Activated CD4-positive, alpha-beta T cell treated with anti-CD3 and anti-CD28 coated beads for 36 hours (primary cell): ENCODE data around the gene HMGCS1. TPM values are rescaled to one million over a fixed set of nuclear protein-coding genes. Genes with fewer than 3 reads are reported as not detected.

Source experiments
- ATAC-seq: fragments of 200-7000 bp; cut with Tn5 transposase; one replicate; pipeline ENCODE4 v1.10.0; 2021; ENCODE audit warnings: mild to moderate bottlenecking, moderate library complexity
- CTCF ChIA-PET: fragments of 350-600 bp; sonication (Branson Sonifier 250); formaldehyde crosslinking; loops from one replicate; lab custom pipeline; 2021; ENCODE audit warnings: antibody characterized with exemption; lab: Charles Lee
- POLR2A ChIA-PET: fragments of 350-600 bp; sonication (Branson Sonifier 250); formaldehyde crosslinking; loops from one replicate; lab custom pipeline; 2021; ENCODE audit warnings: antibody characterized with exemption, inconsistent platforms; lab: Charles Lee
- DNase-seq: peaks from one replicate; pipeline ENCODE4 v3.0.0-alpha.2; 2020
- H3K27ac Mint-ChIP-seq: one replicate; pipeline ENCODE4 v1.8.0; 2021; ENCODE audit warnings: mixed read lengths
- H3K27me3 Mint-ChIP-seq: one replicate; pipeline ENCODE4 v1.8.0; 2021; ENCODE audit warnings: mixed read lengths
- H3K36me3 Mint-ChIP-seq: one replicate; pipeline ENCODE4 v1.8.0; 2021; ENCODE audit warnings: low read depth, mixed read lengths
- H3K4me1 Mint-ChIP-seq: one replicate; pipeline ENCODE4 v1.8.0; 2021; ENCODE audit warnings: mixed read lengths
- H3K4me3 Mint-ChIP-seq: one replicate; pipeline ENCODE4 v1.8.0; 2021; ENCODE audit warnings: mild to moderate bottlenecking, moderate library complexity, mixed read lengths
- H3K9me3 Mint-ChIP-seq: one replicate; pipeline ENCODE4 v1.8.0; 2021; ENCODE audit warnings: low read depth, mixed read lengths
- intact Hi-C, 2 experiments: fragments of 100-400 bp; cut with DNase I in 1 of 2; cut with micrococcal nuclease in 1 of 2; formaldehyde crosslinking; loops; one replicate each; pipeline versions ENCODE4 v1.14.2 to v1.15.1; 2022 to 2024; cut with DNase I, micrococcal nuclease
- total RNA-seq, 2 experiments: library from RNA; stranded (reverse); gene quantifications; one replicate each; pipeline ENCODE4 v1.2.3, GENCODE V29; 2021

HMGCS1 gene
- total RNA-seq, 2 experiments from 2014 or later: 95.2 to 102 TPM

DNA sequence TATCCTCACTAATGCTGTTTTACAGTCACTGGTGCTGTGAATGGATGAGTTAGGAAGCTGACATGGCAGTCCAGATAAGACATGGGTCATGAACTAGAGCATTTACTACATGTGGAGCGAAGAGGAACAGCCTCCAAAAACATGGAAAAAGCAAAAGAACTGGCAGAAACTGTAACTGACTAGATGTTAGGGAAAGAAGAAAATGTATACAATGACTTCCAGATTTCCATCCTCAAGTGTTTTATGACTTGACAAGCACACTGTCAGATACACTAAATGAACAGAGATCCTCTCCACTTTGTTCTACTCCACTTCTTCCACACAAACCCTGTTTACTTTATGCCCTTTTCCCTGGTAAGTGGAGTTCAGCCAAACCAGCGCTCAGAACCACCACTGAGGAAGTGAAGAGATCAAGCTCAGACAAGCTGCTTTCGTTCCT lies 11.5 kb downstream of the HMGCS1 start:
- peak overlapping the region; percentile 7 for H3K27ac Mint-ChIP-seq
- H3K4me3 Mint-ChIP-seq: no peak overlapping the region
- H3K4me1 Mint-ChIP-seq: peaks cover 51% of the 10 kb centered on the region
- no peaks in the 10 kb centered on the region for H3K9me3 Mint-ChIP-seq
- CTCF ChIA-PET: interaction anchor here (0.6 to 1.2 kb wide), 2 partner anchors 12 to 412 kb away, joined by 3 to 4 read pairs; partner anchors contain the start of gene HMGCS1
- intact Hi-C loops: no loop called here
- POLR2A ChIA-PET: no interaction called here
- no peaks in the 10 kb centered on the region for H3K27me3 Mint-ChIP-seq
- ATAC-seq (no peak), DNase-seq (no peak)
- H3K36me3 Mint-ChIP-seq: peaks cover 74% of the 10 kb centered on the region

DNA sequence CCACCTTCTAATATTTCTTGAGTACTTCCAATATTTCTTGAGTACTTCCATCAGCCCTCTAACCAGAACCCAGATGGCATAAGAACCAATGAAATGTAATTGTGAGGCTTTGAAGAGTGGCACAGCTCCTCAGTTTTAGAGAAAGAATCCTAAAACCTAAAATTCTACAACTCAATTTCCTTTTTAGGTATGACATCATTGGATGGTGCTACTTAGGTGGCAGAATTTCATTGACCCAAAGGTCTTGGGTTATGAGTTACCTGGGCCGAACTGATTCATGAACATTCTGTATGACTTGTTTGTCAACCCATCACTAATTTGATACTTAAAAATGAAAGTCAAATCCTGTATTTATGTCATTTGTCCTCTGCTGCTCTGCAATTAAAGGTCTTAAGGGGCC lies 13.1 kb downstream of the HMGCS1 start:
- DNase-seq (no peak), ATAC-seq (no peak)
- intact Hi-C loops: no loop called here
- Mint-ChIP-seq H3K4me1 (peaks cover 40% of the 10 kb centered on the region), H3K27ac (no peak overlapping the region), H3K27me3 (no peaks in the 10 kb centered on the region), H3K9me3 (no peaks in the 10 kb centered on the region), H3K36me3 (peaks cover 76% of the 10 kb centered on the region), H3K4me3 (no peak overlapping the region)
- ChIA-PET POLR2A (interaction anchor here (0.7 kb wide), 1 partner anchor 135 kb away, joined by 7 read pairs; no protein-coding TSS in a partner anchor), CTCF (interaction anchor here (0.6 to 1.9 kb wide), 3 partner anchors 89 to 194 kb away, joined by 3 to 10 read pairs (median 3); no protein-coding TSS in a partner anchor)

DNA sequence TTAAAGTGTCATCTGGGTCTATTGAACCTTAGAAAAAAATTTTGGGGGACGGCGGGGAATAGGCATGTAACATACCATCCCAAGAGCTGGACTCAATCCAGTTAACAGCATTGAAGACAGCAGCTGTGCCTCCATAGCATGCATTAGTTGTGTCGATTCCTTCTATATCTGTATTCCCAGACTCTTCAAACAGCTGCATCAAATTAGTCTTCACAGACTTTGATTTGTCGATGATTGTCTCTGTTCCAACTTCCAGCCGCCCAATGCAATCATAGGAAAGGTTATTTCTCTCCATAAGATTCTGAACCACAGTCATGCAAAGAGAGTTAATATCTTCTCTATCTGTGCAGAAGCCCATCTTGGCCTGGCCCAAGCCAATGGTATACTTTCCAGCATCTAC lies 14.8 kb downstream of the HMGCS1 start:
- intact Hi-C loops: no loop called here
- Mint-ChIP-seq H3K4me1 (peaks cover 23% of the 10 kb centered on the region), H3K4me3 (no peak overlapping the region), H3K9me3 (no peaks in the 10 kb centered on the region), H3K27me3 (no peaks in the 10 kb centered on the region), H3K27ac (no peak overlapping the region), H3K36me3 (peaks cover 81% of the 10 kb centered on the region)
- ATAC-seq: no peak
- DNase-seq: no peak
- ChIA-PET CTCF (interaction anchor here (0.6 to 1.0 kb wide), 2 partner anchors 72 to 142 kb away, joined by 3 to 4 read pairs; no protein-coding TSS in a partner anchor), POLR2A (no interaction called here)

DNA sequence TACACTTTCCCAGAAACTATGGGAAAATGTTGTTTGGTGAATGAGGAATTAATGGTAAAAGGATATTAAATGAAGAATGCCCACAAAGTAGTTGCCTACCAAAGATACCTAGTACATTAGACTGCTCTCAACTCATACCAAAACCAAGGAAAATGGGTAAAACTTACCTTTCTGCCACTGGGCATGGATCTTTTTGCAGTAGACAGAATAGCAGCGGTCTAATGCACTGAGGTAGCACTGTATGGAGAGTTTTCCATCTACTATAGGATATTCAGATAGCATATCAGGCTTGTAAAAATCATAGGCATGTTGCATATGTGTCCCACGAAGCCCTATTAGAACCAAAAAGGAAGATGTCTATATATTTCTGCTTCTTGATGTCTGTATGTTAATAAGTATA lies 16.4 kb downstream of the HMGCS1 start:
- Mint-ChIP-seq H3K4me3 (no peak overlapping the region), H3K36me3 (peaks cover 77% of the 10 kb centered on the region), H3K4me1 (peaks cover 9% of the 10 kb centered on the region), H3K27me3 (no peaks in the 10 kb centered on the region), H3K9me3 (no peaks in the 10 kb centered on the region), H3K27ac (no peak overlapping the region)
- DNase-seq: no peak
- intact Hi-C loops: no loop called here
- ChIA-PET POLR2A (no interaction called here), CTCF (interaction anchor here (1.6 kb wide), 1 partner anchor 94 kb away, joined by 4 read pairs; no protein-coding TSS in a partner anchor)
- ATAC-seq: no peak

DNA sequence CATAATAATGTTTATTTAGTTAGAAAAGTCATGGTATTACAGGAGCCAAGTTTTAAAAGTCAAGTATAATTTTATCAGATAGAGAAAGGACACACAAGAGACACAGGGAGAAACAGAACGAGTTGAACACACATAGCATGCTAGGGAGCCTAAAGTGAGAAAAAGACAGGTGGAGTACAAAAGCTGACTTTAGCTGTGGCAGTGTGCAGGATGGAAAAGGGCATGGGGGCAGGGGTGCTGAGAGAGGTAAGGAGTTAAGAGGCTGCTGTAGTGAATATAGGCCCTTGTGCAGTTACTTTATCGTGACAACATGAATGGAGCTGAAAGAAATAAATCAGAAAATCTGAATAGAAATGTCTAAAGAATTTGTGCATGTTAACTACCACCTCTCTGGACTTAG lies 18.0 kb downstream of the HMGCS1 start:
- no peak for DNase-seq
- H3K4me1 Mint-ChIP-seq: no peaks in the 10 kb centered on the region
- no peaks in the 10 kb centered on the region for H3K27me3 Mint-ChIP-seq
- no peak overlapping the region for H3K4me3 Mint-ChIP-seq
- peaks cover 78% of the 10 kb centered on the region for H3K36me3 Mint-ChIP-seq
- H3K27ac Mint-ChIP-seq: no peak overlapping the region
- intact Hi-C loops: no loop called here
- ATAC-seq: no peak
- POLR2A ChIA-PET: no interaction called here
- no peaks in the 10 kb centered on the region for H3K9me3 Mint-ChIP-seq
- CTCF ChIA-PET: interaction anchor here (0.7 to 1.4 kb wide), 5 partner anchors 11 to 134 kb away, joined by 3 to 6 read pairs (median 4); no protein-coding TSS in a partner anchor

DNA sequence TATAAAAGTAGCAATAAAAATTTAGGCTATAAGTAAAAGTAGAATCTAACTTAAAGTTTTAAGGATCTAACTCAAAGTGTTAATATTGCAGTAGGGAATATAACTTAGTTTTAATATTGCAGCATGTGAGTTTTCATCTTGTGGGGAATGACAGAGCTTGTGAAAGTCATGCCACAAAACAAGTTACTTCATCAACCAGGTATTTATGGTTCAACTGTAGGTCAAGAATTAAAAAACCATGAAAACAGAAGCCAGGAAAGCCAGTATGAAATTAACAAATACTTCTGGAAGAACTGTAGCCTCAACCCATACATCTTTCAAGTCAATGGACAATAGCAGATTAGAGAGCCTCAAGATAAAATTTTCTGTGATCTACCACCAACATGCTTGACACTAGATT lies 19.0 kb downstream of the HMGCS1 start:
- no peaks in the 10 kb centered on the region for H3K4me1 Mint-ChIP-seq
- H3K9me3 Mint-ChIP-seq: no peaks in the 10 kb centered on the region
- intact Hi-C loops: no loop called here
- no peak overlapping the region for H3K27ac Mint-ChIP-seq
- H3K27me3 Mint-ChIP-seq: no peaks in the 10 kb centered on the region
- no peak overlapping the region for H3K4me3 Mint-ChIP-seq
- ChIA-PET CTCF (interaction anchor here (0.7 to 1.1 kb wide), 2 partner anchors 96 to 135 kb away, joined by 3 to 5 read pairs; no protein-coding TSS in a partner anchor), POLR2A (interaction anchor here (0.6 kb wide), 1 partner anchor 19 kb away, joined by 3 read pairs; no protein-coding TSS in a partner anchor)
- DNase-seq (no peak), ATAC-seq (no peak)
- H3K36me3 Mint-ChIP-seq: peaks cover 76% of the 10 kb centered on the region

DNA sequence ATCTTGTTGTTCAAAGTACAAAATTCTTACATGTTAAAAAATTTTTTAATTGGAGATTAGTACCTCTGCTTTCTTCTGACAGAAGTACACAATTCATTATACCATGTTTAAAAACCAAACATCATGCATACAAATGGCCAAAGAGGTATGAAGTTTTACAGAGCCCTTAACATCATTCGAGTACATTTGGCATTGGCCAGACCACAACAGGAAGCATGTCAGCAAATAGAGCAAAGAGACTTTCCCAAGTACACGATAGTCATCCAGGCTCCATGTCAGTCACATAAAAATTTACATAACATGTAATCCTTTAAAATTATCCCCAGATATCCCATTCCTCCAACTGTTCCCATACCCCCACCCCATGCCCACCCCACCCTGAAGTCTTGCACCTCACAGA lies 22.5 kb downstream of the HMGCS1 start:
- CTCF ChIA-PET: interaction anchor here (1.3 kb wide), 1 partner anchor 99 kb away, joined by 3 read pairs; no protein-coding TSS in a partner anchor
- H3K9me3 Mint-ChIP-seq: no peaks in the 10 kb centered on the region
- no peak for DNase-seq
- H3K27ac Mint-ChIP-seq: no peak overlapping the region
- peaks cover 71% of the 10 kb centered on the region for H3K36me3 Mint-ChIP-seq
- no peak overlapping the region for H3K4me3 Mint-ChIP-seq
- no peak for ATAC-seq
- no peaks in the 10 kb centered on the region for H3K27me3 Mint-ChIP-seq
- no peaks in the 10 kb centered on the region for H3K4me1 Mint-ChIP-seq
- intact Hi-C loops: no loop called here
- POLR2A ChIA-PET: no interaction called here

DNA sequence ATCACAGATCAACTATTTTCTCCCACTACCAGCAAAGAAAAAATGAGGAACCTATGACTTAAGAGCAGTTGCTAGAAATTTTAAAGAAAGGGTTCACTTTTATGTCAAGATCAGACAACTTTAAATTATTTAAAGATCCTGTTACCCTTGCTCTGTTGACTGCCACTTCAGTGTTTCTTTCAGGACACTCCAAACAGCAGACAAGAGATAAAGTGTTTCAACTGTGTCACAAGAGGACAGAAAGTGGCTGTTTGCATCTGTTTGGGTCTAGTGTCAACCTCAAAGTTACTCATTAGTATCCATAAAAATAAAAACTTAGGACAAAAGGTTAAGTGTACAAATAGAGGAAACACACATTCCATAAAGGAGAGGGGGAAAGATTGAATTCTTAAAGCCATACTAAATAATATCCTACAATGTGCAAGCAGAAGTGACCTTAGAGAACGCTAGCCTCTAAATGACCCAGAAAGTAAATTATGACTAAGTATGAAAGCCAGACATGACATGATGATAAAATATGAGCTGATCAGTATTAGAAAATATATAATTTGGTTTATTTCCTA lies 24.9 kb downstream of the HMGCS1 start:
- Mint-ChIP-seq H3K27me3 (no peaks in the 10 kb centered on the region), H3K4me1 (no peaks in the 10 kb centered on the region), H3K27ac (no peak overlapping the region), H3K36me3 (peaks cover 55% of the 10 kb centered on the region), H3K4me3 (no peak overlapping the region), H3K9me3 (no peaks in the 10 kb centered on the region)
- intact Hi-C loops: no loop called here
- POLR2A ChIA-PET: no interaction called here
- CTCF ChIA-PET: interaction anchor here (0.9 kb wide), 1 partner anchor 102 kb away, joined by 3 read pairs; no protein-coding TSS in a partner anchor
- no peak for DNase-seq
- ATAC-seq: no peak

DNA sequence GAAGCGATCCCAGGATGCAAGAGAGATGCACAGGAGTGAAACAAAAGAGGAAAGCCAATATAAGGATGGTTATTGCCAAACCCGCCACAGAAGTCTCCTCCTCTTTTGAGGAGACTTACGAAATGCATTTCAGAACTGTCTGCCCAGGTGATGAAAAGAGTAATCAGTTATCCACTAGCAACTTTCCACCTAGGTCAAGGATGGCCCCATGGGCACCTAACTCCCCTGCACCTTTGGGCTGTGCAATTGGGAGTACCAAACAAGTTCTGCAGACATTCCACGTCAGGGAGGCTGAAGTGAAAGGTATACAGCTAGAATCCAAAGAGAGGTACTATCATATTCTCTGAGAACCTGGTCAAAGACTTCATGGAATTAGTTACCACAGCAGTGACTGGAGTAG lies 25.7 kb downstream of the HMGCS1 start:
- no peak for DNase-seq
- ChIA-PET CTCF (interaction anchor here (0.6 kb wide), 1 partner anchor 46 kb away, joined by 3 read pairs; no protein-coding TSS in a partner anchor), POLR2A (no interaction called here)
- no peak for ATAC-seq
- Mint-ChIP-seq H3K27me3 (no peaks in the 10 kb centered on the region), H3K36me3 (peaks cover 48% of the 10 kb centered on the region), H3K9me3 (no peaks in the 10 kb centered on the region), H3K4me3 (no peak overlapping the region), H3K27ac (no peak overlapping the region), H3K4me1 (no peaks in the 10 kb centered on the region)
- intact Hi-C loops: no loop called here

DNA sequence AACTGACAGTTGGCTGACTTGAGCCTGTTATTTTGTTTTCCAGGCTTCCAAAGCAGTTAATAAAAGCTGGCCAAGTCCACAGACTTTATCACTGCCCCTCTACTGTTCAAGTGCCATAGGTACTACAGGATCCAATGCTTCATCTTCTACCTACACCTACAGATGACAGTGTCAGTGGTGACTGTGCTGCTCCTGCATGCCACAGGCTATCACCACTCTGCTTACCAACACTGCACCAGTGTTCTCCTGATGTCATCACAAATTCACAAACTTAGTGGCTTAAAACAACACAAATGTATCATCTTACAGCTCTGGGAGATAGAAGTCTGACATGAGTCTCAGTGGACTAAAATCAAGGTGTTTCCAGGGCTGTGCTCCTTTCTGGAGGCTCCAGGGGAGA lies 26.6 kb downstream of the HMGCS1 start:
- ATAC-seq: peak; percentile 17
- no peaks in the 10 kb centered on the region for H3K9me3 Mint-ChIP-seq
- ChIA-PET POLR2A (no interaction called here), CTCF (interaction anchor here (0.6 kb wide), 1 partner anchor 45 kb away, joined by 3 read pairs; no protein-coding TSS in a partner anchor)
- intact Hi-C loops: no loop called here
- peaks cover 43% of the 10 kb centered on the region for H3K36me3 Mint-ChIP-seq
- peaks cover 6% of the 10 kb centered on the region for H3K4me1 Mint-ChIP-seq
- DNase-seq: no peak
- no peaks in the 10 kb centered on the region for H3K27me3 Mint-ChIP-seq
- H3K27ac Mint-ChIP-seq: peak overlapping the region; percentile 1
- no peak overlapping the region for H3K4me3 Mint-ChIP-seq

DNA sequence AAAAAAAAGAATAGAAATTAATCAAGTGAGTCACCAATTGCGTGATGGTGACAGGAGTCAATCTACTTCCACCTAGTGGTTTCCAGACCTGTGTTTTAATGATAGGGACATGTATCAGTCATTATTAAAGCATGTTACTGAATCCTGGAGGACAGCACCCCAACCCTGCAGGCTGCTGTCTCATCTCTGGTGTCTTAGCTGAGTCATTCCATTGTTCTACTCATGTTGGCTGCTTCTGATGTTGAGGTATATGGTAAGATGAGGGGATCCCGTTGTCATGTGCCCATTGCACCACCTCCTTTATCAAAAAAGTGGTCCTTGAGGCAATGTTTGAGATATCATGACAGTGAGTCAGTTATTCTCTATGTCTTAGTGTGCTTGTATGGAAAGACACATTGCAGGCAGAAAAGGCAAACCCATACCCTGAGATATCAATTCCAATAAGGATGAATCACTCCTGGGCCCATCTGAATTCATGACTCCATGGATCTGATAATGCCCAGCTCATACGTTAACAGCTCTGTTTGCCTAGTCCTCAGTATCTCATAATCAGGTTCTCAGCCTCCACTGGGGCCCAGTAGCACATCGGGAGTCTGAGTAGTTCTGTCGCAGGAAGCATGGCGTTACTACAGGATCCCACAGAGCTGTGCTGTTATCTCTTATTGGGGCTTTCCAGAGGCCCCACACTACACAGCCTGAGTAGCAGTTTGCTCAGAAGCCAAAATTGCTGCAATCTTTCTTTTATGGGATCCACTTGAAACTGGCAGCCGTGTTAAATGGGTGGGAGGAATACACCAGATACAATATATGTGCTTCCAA lies 31.2 kb downstream of the HMGCS1 start:
- Mint-ChIP-seq H3K9me3 (no peaks in the 10 kb centered on the region), H3K4me1 (peaks cover 11% of the 10 kb centered on the region), H3K36me3 (peaks cover 11% of the 10 kb centered on the region), H3K27ac (no peak overlapping the region), H3K4me3 (no peak overlapping the region), H3K27me3 (peaks cover 4% of the 10 kb centered on the region)
- ChIA-PET CTCF (interaction anchor here (0.9 to 1.8 kb wide), 4 partner anchors 24 to 108 kb away, joined by 3 to 4 read pairs (median 3); no protein-coding TSS in a partner anchor), POLR2A (interaction anchor here (0.6 to 1.2 kb wide), 3 partner anchors 32 to 233 kb away, joined by 3 read pairs; partner anchors contain the start of genes C5orf34 and HMGCS1)
- peak; percentile 81 for ATAC-seq
- intact Hi-C loops: loop anchor here (1.0 to 2.0 kb wide), 4 partner anchors 22 to 89 kb away; no protein-coding TSS in a partner anchor
- peak; percentile 43 for DNase-seq
